ENCODE data around the gene PER1. TPM values are rescaled to one million over a fixed set of nuclear protein-coding genes. Genes with fewer than 3 reads are reported as not detected.

The PER1 gene
- total RNA-seq, 2 experiments from 2014 or later = 15.4 to 48.0 TPM

- DNase-seq (ENCODE audit: low spot score) = no peak
- Histone ChIP-seq H4K20me1 (ENCODE audit: insufficient read depth, low read length) (no peaks in the 10 kb centered on the region; the same call in 1 of the 2 replicates), H3K4me3 (ENCODE audit: low read depth, low read length, poor library complexity, severe bottlenecking) (no peak overlapping the region), H3K9me3 (ENCODE audit: low read length) (no peaks in the 10 kb centered on the region), H3K79me2 (ENCODE audit: insufficient read depth, low read depth, low read length) (peaks cover 8% of the 10 kb centered on the region; the same call in 1 of the 2 replicates), H3K4me2 (ENCODE audit: low read length) (no peak overlapping the region), H2AFZ (ENCODE audit: low read length) (no peak overlapping the region), H3K27ac (ENCODE audit: low read depth, low read length, poor library complexity, severe bottlenecking) (no peak overlapping the region), H3K36me3 (ENCODE audit: insufficient read depth, low read length) (peaks cover 71% of the 10 kb centered on the region), H3K9me2 (ENCODE audit: insufficient read depth, low read length) (no peaks in the 10 kb centered on the region), H3K4me1 (ENCODE audit: insufficient read depth, low read length, poor library complexity, severe bottlenecking) (peaks cover 10% of the 10 kb centered on the region)
- ChIA-PET POLR2A (interaction anchor here (0.6 kb wide), 1 partner anchor 161 kb away, joined by 3 read pairs; no protein-coding TSS in a partner anchor), CTCF (ENCODE audit: unreplicated experiment) (no interaction called here)
- no TSS peak for BruUV-seq (replicated peaks)
- TF ChIP-seq EZH2phosphoT487 (IDR thresholded peaks at IDR 0.05; ENCODE audit: borderline replicate concordance, low read depth, low read length) (no peak), CTCF (conservative IDR thresholded peaks at IDR 0.05; ENCODE audit: low read length) (no peak)
- intact Hi-C loops (cut with micrococcal nuclease; ENCODE audit: unreplicated experiment) = no loop called here
These were observed 4.9 kb downstream of the PER1 start for GRCh38 chr17:8147141-8147804.

GRCh38 chr17:8146381-8147140 lies 5.6 kb downstream of the PER1 start:
- Histone ChIP-seq H3K9me3 (ENCODE audit: low read length) (no peaks in the 10 kb centered on the region), H3K27ac (ENCODE audit: low read depth, low read length, poor library complexity, severe bottlenecking) (no peak overlapping the region), H4K20me1 (ENCODE audit: insufficient read depth, low read length) (no peaks in the 10 kb centered on the region; the same call in 1 of the 2 replicates), H3K4me1 (ENCODE audit: insufficient read depth, low read length, poor library complexity, severe bottlenecking) (peaks cover 9% of the 10 kb centered on the region), H3K9me2 (ENCODE audit: insufficient read depth, low read length) (no peaks in the 10 kb centered on the region), H3K4me2 (ENCODE audit: low read length) (no peak overlapping the region), H3K79me2 (ENCODE audit: insufficient read depth, low read depth, low read length) (peaks cover 8% of the 10 kb centered on the region; the same call in 1 of the 2 replicates), H3K36me3 (ENCODE audit: insufficient read depth, low read length) (peaks cover 72% of the 10 kb centered on the region), H3K4me3 (ENCODE audit: low read depth, low read length, poor library complexity, severe bottlenecking) (no peak overlapping the region), H2AFZ (ENCODE audit: low read length) (no peak overlapping the region)
- DNase-seq (ENCODE audit: low spot score) = no peak
- CTCF ChIA-PET (ENCODE audit: unreplicated experiment) = no interaction called here
- TF ChIP-seq CTCF (conservative IDR thresholded peaks at IDR 0.05; ENCODE audit: low read length) = no peak
- TF ChIP-seq EZH2phosphoT487 (IDR thresholded peaks at IDR 0.05; ENCODE audit: borderline replicate concordance, low read depth, low read length) = no peak
- intact Hi-C loops (cut with micrococcal nuclease; ENCODE audit: unreplicated experiment) = no loop called here
- no TSS peak for BruUV-seq (replicated peaks)
- POLR2A ChIA-PET = no interaction called here

- TF ChIP-seq CTCF (conservative IDR thresholded peaks at IDR 0.05; ENCODE audit: low read length) (no peak), EZH2phosphoT487 (IDR thresholded peaks at IDR 0.05; ENCODE audit: borderline replicate concordance, low read depth, low read length) (no peak)
- intact Hi-C loops (cut with micrococcal nuclease; ENCODE audit: unreplicated experiment) = no loop called here
- no peaks in the 10 kb centered on the region; the same call in 1 of the 2 replicates for H4K20me1 ChIP-seq (ENCODE audit: insufficient read depth, low read length)
These were observed 6.4 kb downstream of the PER1 start for GRCh38 chr17:8145811-8146210.

More at GRCh38 chr17:8145811-8146210, 6.4 kb downstream of the PER1 start:
- DNase-seq (ENCODE audit: low spot score) = no peak
- Histone ChIP-seq H3K27ac (ENCODE audit: low read depth, low read length, poor library complexity, severe bottlenecking) (no peak overlapping the region), H3K4me3 (ENCODE audit: low read depth, low read length, poor library complexity, severe bottlenecking) (no peak overlapping the region), H3K9me2 (ENCODE audit: insufficient read depth, low read length) (no peaks in the 10 kb centered on the region), H3K36me3 (ENCODE audit: insufficient read depth, low read length) (peaks cover 79% of the 10 kb centered on the region), H2AFZ (ENCODE audit: low read length) (no peak overlapping the region), H3K9me3 (ENCODE audit: low read length) (no peaks in the 10 kb centered on the region), H3K4me1 (ENCODE audit: insufficient read depth, low read length, poor library complexity, severe bottlenecking) (peaks cover 7% of the 10 kb centered on the region), H3K4me2 (ENCODE audit: low read length) (no peak overlapping the region), H3K79me2 (ENCODE audit: insufficient read depth, low read depth, low read length) (peaks cover 6% of the 10 kb centered on the region; the same call in 1 of the 2 replicates)
- POLR2A ChIA-PET = no interaction called here
- BruUV-seq (replicated peaks) = no TSS peak
- CTCF ChIA-PET (ENCODE audit: unreplicated experiment) = no interaction called here
